Muscle layer of duodenum (tissue), 2 donors: ENCODE data around the gene TLL2.

Experiments used
- H3K27ac ChIP-seq: one replicate; pipeline ENCODE4 v1.7.0; 2013; ENCODE audit warnings: mild to moderate bottlenecking, low read length
- H3K27me3 ChIP-seq: one replicate; pipeline ENCODE4 v1.7.0; 2013; ENCODE audit warnings: low read depth, mild to moderate bottlenecking, control low read depth, low read length
- H3K36me3 ChIP-seq, 2 donors: one replicate each; pipeline ENCODE4 v1.7.0; 2013; ENCODE audit warnings: low read length in 2 of 2, control low read depth in 1 of 2, mild to moderate bottlenecking in 1 of 2; ENCODE audit not compliant: insufficient read depth in 2 of 2, control insufficient read depth in 1 of 2
- H3K4me1 ChIP-seq, 2 donors: one replicate each; pipeline ENCODE4 v1.7.0; 2013; ENCODE audit warnings: low read length in 2 of 2, mild to moderate bottlenecking in 2 of 2, control low read depth in 1 of 2, moderate library complexity in 1 of 2; ENCODE audit not compliant: insufficient read depth in 2 of 2, control insufficient read depth in 1 of 2
- H3K4me3 ChIP-seq, 2 donors: one replicate each; pipeline ENCODE4 v1.7.0; 2013; ENCODE audit warnings: low read length in 2 of 2, low read depth in 1 of 2, mild to moderate bottlenecking in 1 of 2
- H3K9me3 ChIP-seq, 2 donors: one replicate each; pipeline ENCODE4 v1.7.0; 2013; ENCODE audit warnings: low read length in 2 of 2, control low read depth in 1 of 2, mild to moderate bottlenecking in 1 of 2; ENCODE audit not compliant: control insufficient read depth in 1 of 2
- donor health status: healthy.

TLL2 gene

GRCh38 chr10:96416643-96417042 lies 97.1 kb downstream of the TLL2 start:
- H3K4me1 ChIP-seq: peaks cover 0 to 16% of the 10 kb centered on the region in 2 donors
- H3K36me3 ChIP-seq: no peaks in the 10 kb centered on the region
- H3K4me3 ChIP-seq: no peak overlapping the region
- H3K27me3 ChIP-seq: no peaks in the 10 kb centered on the region
- no peak overlapping the region for H3K27ac ChIP-seq
- no peaks in the 10 kb centered on the region for H3K9me3 ChIP-seq

- H3K27ac ChIP-seq: no peak overlapping the region
- H3K4me3 ChIP-seq: no peak overlapping the region
- no peaks in the 10 kb centered on the region for H3K9me3 ChIP-seq
- H3K36me3 ChIP-seq: no peaks in the 10 kb centered on the region
- H3K4me1 ChIP-seq: peaks cover 0 to 16% of the 10 kb centered on the region in 2 donors
- no peaks in the 10 kb centered on the region for H3K27me3 ChIP-seq
These were observed 97.7 kb downstream of the TLL2 start for GRCh38 chr10:96415891-96416554.

GRCh38 chr10:96415150-96415890 lies 98.4 kb downstream of the TLL2 start:
- Histone ChIP-seq H3K27ac (no peak overlapping the region), H3K4me1 (peaks cover 0 to 16% of the 10 kb centered on the region in 2 donors), H3K27me3 (no peaks in the 10 kb centered on the region), H3K4me3 (no peak overlapping the region), H3K36me3 (no peaks in the 10 kb centered on the region), H3K9me3 (no peaks in the 10 kb centered on the region)

- peaks cover 0 to 16% of the 10 kb centered on the region in 2 donors for H3K4me1 ChIP-seq
- H3K9me3 ChIP-seq: no peaks in the 10 kb centered on the region
- H3K36me3 ChIP-seq: no peaks in the 10 kb centered on the region
- H3K4me3 ChIP-seq: no peak overlapping the region
- H3K27me3 ChIP-seq: no peaks in the 10 kb centered on the region
- H3K27ac ChIP-seq: no peak overlapping the region
These were observed 99.4 kb downstream of the TLL2 start for GRCh38 chr10:96414303-96414702.

DNA sequence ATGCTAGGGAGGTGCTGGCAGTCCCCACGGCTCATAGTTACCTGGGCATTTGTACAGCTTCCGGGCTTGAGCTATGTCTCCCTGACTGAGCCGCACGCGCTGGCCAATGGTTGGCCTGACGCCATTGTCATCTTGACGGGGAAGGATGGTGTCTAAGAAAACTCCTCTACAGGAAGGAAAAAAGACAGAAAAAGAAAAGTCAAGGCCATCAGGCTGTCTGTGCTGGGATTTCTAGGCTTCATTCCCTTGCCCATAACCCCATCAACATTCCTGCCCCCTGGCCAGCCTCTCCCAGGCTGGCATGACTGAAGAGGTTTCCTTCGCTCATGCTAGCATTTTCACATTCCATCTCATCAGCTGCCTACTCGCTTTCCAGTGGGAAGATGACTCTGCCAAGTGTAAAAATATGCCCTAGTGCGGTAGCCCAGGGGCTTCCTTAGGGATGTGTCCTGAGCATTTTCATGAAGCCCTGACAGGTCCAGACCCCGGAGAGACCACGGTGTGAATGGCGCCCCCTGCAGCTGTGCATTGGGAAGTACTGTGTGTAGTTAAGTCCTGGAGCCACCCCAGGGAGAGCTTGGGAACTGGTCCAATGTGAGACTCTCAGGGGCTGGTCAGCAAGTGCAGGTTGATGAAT lies 100.5 kb downstream of the TLL2 start:
- Histone ChIP-seq H3K9me3 (no peaks in the 10 kb centered on the region), H3K4me3 (no peak overlapping the region), H3K4me1 (peaks cover 0 to 16% of the 10 kb centered on the region in 2 donors), H3K27me3 (no peaks in the 10 kb centered on the region), H3K27ac (no peak overlapping the region), H3K36me3 (no peaks in the 10 kb centered on the region)

DNA sequence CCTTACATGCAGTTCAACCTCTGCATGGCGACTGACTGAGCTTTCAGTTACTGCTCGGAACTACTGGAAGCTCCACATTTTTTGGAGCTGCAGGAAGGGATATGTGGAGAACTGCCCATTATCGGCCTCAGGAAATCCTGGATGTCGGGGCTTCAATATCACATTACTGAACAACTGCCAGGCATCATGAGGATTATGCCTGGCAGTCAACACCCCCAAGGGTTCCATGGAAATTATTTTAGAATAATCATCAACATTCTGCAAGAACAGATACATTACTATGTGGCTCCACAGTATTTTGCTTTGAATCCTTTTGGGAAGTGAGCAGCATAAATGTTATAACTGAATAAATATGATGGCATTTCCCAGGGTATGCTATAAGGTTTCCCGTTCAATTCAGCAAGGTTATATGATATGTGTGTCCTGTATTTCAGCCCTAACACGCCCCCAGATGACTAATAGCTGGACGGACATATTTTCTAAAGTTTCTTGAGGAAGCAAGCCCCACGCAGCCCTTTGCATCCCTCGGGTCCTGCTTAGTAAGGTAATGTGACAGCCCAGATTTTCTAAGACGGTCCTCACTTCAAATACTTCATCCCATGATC lies 101.9 kb downstream of the TLL2 start:
- Histone ChIP-seq H3K4me1 (peaks cover 0 to 11% of the 10 kb centered on the region in 2 donors), H3K27me3 (no peaks in the 10 kb centered on the region), H3K4me3 (no peak overlapping the region)

DNA sequence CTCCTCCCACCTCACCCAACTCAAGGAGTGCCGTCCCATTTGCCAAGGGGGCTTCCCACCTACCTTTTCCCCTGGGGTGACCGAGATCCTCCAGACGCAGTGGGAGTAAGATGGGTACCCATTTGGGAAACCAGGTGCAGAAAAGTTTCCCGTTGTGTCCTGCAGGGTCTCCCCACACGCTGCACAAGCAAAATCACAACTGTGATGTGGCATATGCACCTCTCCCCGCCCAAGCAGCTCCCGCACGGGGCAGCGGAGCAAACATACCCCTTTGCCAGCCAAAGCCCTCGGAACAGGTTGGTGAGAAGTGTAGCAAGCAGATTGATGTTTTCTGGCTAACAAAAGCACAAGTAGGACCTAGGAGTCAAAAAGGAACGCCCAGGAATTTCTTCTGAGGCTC lies 103.4 kb downstream of the TLL2 start:
- no peaks in the 10 kb centered on the region for H3K36me3 ChIP-seq
- H3K4me3 ChIP-seq: no peak overlapping the region
- H3K27me3 ChIP-seq: no peaks in the 10 kb centered on the region
- H3K27ac ChIP-seq: no peak overlapping the region
- no peaks in the 10 kb centered on the region for H3K9me3 ChIP-seq
- no peaks in the 10 kb centered on the region for H3K4me1 ChIP-seq

More for the DNA sequence above, 101.9 kb downstream of the TLL2 start:
- Histone ChIP-seq H3K9me3 (no peaks in the 10 kb centered on the region), H3K27ac (no peak overlapping the region), H3K36me3 (no peaks in the 10 kb centered on the region)

DNA sequence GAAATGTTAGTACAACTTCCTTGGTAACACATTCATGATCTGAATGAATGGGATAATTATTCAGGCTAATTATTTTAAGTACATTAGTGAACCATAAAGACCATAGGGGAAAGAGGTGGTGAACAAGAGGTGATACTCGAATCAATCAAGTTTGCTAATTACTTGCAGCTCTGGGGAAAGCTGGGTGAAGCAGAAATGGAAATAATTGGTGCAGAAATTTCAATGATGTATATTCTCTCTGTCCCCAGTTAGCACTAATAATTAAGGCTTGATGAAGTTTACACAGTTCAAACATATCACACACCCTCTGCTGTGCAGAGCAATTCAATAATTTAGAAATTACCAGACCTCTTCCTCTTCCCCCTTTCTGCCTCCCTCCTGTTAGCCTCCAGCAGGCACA lies 105.5 kb downstream of the TLL2 start:
- Histone ChIP-seq H3K9me3 (no peaks in the 10 kb centered on the region), H3K4me1 (no peaks in the 10 kb centered on the region), H3K36me3 (no peaks in the 10 kb centered on the region), H3K27me3 (no peaks in the 10 kb centered on the region), H3K4me3 (no peak overlapping the region), H3K27ac (no peak overlapping the region)

DNA sequence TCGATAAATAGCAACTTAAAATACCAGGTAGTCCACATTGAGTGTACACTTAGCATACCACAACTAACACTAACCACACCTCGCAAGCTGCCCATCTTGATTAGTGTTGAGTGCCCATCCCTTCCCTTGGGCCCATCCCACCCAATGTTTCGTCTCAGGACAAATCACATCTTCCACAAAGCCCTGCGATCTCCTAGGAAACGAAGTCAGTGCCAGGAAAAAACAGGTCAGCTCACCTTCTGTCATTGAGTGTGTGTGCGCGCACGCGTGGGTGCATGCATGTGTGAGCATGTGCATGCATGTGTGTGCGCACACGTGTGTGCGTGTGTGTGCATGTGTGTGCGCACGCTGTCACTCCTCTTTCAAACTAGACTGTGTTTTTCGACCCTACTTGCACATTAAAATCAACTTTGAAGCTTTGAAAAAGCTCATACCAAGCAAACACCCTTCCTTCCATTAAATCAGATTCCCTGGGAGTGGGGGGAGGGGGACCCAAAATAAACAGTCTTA lies 106.1 kb downstream of the TLL2 start:
- Histone ChIP-seq H3K4me1 (no peaks in the 10 kb centered on the region), H3K27me3 (no peaks in the 10 kb centered on the region), H3K36me3 (no peaks in the 10 kb centered on the region), H3K9me3 (no peaks in the 10 kb centered on the region), H3K4me3 (no peak overlapping the region), H3K27ac (no peak overlapping the region)

DNA sequence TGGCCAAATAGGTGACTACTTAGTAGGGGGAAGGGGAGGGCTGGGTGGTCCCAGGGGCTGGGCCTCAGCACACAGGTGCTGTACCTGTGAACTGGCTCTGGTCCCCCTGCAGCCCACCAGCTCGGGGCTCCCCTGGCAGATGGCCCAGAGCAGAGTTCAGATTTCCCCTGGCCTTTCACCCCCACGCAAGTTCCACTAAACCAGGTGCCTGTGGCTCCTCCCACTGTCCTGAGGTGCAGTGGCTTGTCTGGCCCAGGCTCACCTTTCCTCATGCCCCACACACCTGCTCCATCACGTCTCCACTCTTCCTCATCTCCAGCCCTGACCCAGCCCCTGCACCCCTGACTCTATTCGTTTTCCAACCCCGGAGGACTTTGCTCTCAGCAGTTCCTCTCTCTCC lies 107.6 kb downstream of the TLL2 start:
- Histone ChIP-seq H3K27ac (no peak overlapping the region), H3K4me1 (no peaks in the 10 kb centered on the region), H3K4me3 (no peak overlapping the region), H3K9me3 (no peaks in the 10 kb centered on the region), H3K27me3 (no peaks in the 10 kb centered on the region), H3K36me3 (no peaks in the 10 kb centered on the region)
